ENCODE data around the gene GALC.

Gene GALC

DNA sequence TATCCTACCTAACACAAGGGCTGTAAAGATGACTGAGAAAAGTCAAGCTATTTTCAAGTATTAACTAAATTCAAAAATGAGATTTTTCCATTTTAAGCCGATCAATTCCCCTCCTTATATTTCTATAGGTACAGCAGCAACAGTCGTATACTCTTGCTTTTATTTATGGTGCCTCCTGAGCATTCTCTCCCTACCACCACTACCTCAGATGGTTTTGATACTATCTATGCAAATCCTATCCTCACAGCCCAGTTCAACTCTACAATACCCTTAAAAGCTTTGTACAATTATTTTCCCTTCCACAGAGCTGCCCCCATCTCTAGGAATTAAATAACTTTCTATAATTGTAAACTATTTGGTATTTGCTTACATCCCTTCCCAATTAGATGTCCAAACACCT is 52.1 kb downstream of the GALC start:
- Mint-ChIP-seq H3K27ac (no peak overlapping the region), H3K36me3 (ENCODE audit: low read depth) (no peaks in the 10 kb centered on the region), H3K9me3 (no peaks in the 10 kb centered on the region), H3K4me1 (no peaks in the 10 kb centered on the region), H3K27me3 (ENCODE audit: low read depth, poor library complexity) (peaks cover 9% of the 10 kb centered on the region), H3K4me3 (no peak overlapping the region)
- TF ChIP-seq, protein P1, sequence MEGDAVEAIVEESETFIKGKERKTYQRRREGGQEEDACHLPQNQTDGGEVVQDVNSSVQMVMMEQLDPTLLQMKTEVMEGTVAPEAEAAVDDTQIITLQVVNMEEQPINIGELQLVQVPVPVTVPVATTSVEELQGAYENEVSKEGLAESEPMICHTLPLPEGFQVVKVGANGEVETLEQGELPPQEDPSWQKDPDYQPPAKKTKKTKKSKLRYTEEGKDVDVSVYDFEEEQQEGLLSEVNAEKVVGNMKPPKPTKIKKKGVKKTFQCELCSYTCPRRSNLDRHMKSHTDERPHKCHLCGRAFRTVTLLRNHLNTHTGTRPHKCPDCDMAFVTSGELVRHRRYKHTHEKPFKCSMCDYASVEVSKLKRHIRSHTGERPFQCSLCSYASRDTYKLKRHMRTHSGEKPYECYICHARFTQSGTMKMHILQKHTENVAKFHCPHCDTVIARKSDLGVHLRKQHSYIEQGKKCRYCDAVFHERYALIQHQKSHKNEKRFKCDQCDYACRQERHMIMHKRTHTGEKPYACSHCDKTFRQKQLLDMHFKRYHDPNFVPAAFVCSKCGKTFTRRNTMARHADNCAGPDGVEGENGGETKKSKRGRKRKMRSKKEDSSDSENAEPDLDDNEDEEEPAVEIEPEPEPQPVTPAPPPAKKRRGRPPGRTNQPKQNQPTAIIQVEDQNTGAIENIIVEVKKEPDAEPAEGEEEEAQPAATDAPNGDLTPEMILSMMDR (IDR thresholded peaks at IDR 0.05): no peak
- DNase-seq: no peak

DNA sequence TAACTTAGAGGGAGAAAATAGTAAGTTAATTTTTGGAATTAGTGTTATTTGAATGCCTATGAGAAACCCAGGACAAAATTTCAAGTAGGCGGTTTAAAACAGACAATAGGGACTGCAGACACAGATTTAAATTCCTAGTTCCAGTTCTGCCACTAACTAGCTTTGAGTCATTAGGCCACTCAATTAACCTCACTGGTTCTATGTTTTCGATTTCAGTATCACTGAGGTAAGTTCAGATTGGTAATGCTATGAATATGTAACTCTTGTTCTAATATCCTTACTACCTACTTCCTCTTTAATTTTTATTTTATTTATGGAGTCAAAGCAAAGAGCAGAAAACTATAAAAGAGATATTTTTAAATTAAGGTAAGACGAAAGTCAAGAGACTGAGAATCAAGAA is 52.6 kb downstream of the GALC start:
- Mint-ChIP-seq H3K36me3 (ENCODE audit: low read depth) (no peaks in the 10 kb centered on the region), H3K27ac (no peak overlapping the region), H3K9me3 (no peaks in the 10 kb centered on the region), H3K4me3 (no peak overlapping the region), H3K27me3 (ENCODE audit: low read depth, poor library complexity) (peaks cover 9% of the 10 kb centered on the region), H3K4me1 (no peaks in the 10 kb centered on the region)
- DNase-seq: no peak
- TF ChIP-seq, protein P1 (IDR thresholded peaks at IDR 0.05): no peak

DNA sequence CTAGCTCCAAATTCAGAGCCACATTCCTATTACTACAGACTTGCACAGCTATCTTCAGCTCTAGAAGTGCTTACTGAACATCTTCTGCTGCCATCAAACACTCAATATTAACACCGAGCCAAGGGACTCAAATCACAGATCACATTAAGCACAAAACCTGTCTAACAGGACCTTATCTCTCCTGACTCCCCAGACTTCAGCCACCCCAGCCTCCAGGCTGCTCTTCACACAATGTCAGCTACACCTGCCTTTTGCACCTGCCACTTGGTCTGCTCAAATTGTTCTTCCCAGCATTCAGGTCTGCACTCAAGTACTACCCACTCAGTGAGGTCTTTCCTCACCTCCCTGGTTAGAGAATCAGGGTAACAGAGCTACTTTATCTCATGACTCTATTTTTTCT is 57.1 kb downstream of the GALC start:
- H3K27ac Mint-ChIP-seq: no peak overlapping the region
- H3K9me3 Mint-ChIP-seq: peaks cover 14% of the 10 kb centered on the region
- no peak overlapping the region for H3K4me3 Mint-ChIP-seq
- TF ChIP-seq, protein P1 (IDR thresholded peaks at IDR 0.05): no peak
- H3K4me1 Mint-ChIP-seq: no peaks in the 10 kb centered on the region
- H3K36me3 Mint-ChIP-seq (ENCODE audit: low read depth): peaks cover 12% of the 10 kb centered on the region
- DNase-seq: no peak
- H3K27me3 Mint-ChIP-seq (ENCODE audit: low read depth, poor library complexity): peaks cover 5% of the 10 kb centered on the region

DNA sequence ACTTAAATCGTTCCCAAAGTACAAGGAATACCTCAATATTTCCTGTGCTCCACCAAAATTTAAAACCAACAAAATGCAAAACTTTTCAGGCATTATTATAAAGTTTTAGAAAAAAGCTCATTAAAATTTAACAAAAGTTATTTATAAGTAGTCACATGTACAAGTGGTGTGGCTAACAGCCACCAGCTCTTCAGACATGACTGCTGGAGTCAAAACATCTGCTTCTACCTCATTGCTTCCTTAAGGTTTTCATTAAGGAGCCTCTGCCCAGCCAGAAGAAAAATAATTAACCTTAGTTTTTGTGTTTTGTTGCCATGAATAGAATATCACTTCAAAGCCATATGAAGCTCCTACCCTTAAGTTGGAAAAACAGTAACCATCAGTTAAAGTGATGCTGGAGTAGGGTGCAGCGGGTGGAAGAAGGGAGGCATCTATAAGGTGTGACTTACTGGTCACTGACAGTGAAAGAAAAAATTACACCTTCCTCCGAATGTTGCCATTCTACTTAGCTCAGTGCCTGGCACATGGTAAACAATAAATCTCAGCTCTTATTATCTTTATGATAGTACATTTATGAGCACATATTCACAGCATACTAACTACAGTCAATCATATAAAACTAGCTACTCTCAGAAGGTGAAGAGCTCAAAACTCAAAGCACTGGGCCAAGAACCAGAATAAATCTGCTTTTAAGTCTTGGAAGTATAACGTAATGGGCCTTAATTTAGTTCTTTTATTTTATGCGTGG is 57.7 kb downstream of the GALC start:
- Mint-ChIP-seq H3K4me1 (no peaks in the 10 kb centered on the region), H3K36me3 (ENCODE audit: low read depth) (peaks cover 18% of the 10 kb centered on the region), H3K27me3 (ENCODE audit: low read depth, poor library complexity) (peaks cover 5% of the 10 kb centered on the region), H3K4me3 (no peak overlapping the region), H3K9me3 (peaks cover 20% of the 10 kb centered on the region), H3K27ac (no peak overlapping the region)
- TF ChIP-seq, protein P1 (IDR thresholded peaks at IDR 0.05): no peak
- no peak for DNase-seq

DNA sequence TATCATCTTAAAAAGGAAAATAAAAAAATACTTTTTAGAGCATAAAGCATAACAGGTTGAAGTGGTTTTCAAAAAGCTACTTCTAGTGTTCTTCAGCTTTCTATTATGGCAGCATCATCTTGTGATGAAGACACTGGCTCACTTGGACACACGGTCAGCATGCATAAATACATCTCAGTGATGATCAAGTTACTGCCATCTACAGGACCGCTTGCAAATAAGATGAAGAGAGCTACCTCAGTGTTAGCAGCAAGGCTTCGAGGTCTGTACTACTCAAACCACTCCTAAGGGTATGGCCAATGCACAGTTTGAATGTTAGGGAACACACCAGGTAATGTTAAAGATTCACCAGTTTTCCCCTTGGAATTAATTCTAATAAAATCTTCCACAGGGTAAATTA is 58.8 kb downstream of the GALC start:
- Mint-ChIP-seq H3K9me3 (peaks cover 21% of the 10 kb centered on the region), H3K36me3 (ENCODE audit: low read depth) (peaks cover 18% of the 10 kb centered on the region), H3K4me3 (no peak overlapping the region), H3K4me1 (no peaks in the 10 kb centered on the region), H3K27me3 (ENCODE audit: low read depth, poor library complexity) (peaks cover 5% of the 10 kb centered on the region), H3K27ac (no peak overlapping the region)
- no peak for DNase-seq
- TF ChIP-seq, protein P1 (IDR thresholded peaks at IDR 0.05): no peak

DNA sequence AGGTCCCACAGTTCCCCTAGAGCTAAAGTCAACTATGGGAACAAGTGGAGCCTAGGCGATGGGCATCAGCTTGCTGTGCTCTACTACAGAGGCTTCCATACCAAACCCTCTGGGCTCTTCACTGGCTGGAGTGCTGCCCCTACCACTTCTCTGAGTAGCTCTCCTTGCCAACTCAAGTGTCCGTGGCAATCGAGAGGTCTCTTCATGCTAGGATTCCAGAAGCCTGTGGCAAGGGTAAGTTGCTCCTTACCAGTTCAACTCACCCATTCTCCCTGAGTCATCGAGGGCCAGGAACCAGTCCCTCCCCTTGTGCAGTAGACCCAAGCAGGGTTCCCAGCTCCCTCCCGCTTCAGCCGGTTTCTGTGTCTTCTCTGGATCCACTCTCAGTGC is 76.1 kb downstream of the GALC start:
- Mint-ChIP-seq H3K4me3 (no peak overlapping the region), H3K27me3 (ENCODE audit: low read depth, poor library complexity) (peaks cover 6% of the 10 kb centered on the region), H3K4me1 (no peaks in the 10 kb centered on the region), H3K9me3 (peaks cover 35% of the 10 kb centered on the region), H3K36me3 (ENCODE audit: low read depth) (no peaks in the 10 kb centered on the region), H3K27ac (no peak overlapping the region)
- TF ChIP-seq, protein P1 (IDR thresholded peaks at IDR 0.05): no peak
- DNase-seq: no peak

Measured in nephron progenitor cell (in vitro differentiated cells).